Stomach (tissue), 4 donors: ENCODE results near the gene CHD9.

Experiments used
- CTCF ChIP-seq, 7 experiments: fragments of 450-650 bp in 4 of 7; fragments of 200-600 bp in 3 of 7; sonication (generic) in 3 of 7; IDR thresholded peaks; one replicate each; pipeline ENCODE4 v1.5.1; 2016 to 2019; ENCODE audit warnings: antibody characterized with exemption in 7 of 7, control low read depth in 2 of 7, mild to moderate bottlenecking in 1 of 7
- EP300 ChIP-seq: sonication (generic); formaldehyde crosslinking; IDR thresholded peaks from one replicate; pipeline ENCODE4 v1.6.1; 2017; ENCODE audit warnings: antibody characterized with exemption
- POLR2AphosphoS5 ChIP-seq, 3 donors: sonication (generic); formaldehyde crosslinking; IDR thresholded peaks; one replicate each; pipeline ENCODE4 v1.6.1; 2016; ENCODE audit warnings: antibody characterized with exemption in 3 of 3

- TF ChIP-seq CTCF (IDR thresholded peaks at IDR 0.05): no peak
- no peak for TF ChIP-seq POLR2AphosphoS5 (IDR thresholded peaks at IDR 0.05)
- TF ChIP-seq EP300: no peak
Observed at GRCh38 chr16:53198933-53199332, 144.1 kb downstream of the CHD9 start.
